ENCODE measurements around the gene PTPRB. TPM values are rescaled to one million over a fixed set of nuclear protein-coding genes. Genes with fewer than 3 reads are reported as not detected.

The PTPRB gene
- total and polyA plus RNA-seq, 2 donors (not counting 1 experiment from before 2014, with no cell fraction given): 0.01 TPM; not detected in 1

DNA sequence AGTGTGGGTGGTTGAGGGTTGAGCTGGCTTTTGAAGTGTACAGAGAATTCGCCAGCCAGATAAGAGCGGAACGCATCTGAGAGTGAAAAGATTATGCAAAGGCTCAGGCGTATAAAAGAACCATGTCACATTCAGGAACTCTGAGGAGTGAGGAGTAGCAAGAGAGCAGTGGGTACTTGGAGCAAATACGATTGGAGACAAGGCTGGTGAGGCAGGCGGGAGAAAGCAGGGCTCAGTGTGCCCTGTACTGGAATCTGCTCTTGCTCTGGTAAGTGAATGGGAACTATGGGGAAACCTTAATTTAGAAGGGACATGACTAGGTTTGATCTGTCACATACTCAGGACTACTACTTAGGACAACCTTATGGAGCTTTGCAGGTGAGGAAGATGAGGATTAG lies 87.0 kb downstream of the PTPRB start:
- Histone ChIP-seq H3K9me3 (ENCODE audit: control extremely low read depth in 1 of 3, control insufficient read depth in 2 of 3, insufficient read depth in 1 of 3, low read length in 2 of 3) (no peaks in the 10 kb centered on the region), H3K79me2 (ENCODE audit: control insufficient read depth, insufficient read depth, low read length) (no peaks in the 10 kb centered on the region), H3K4me3 (ENCODE audit: control extremely low read depth in 1 of 5, extremely low read depth in 1 of 5, insufficient read depth in 1 of 5, low read depth in 2 of 5, low read length in 4 of 5) (no peak overlapping the region), H3K4me1 (ENCODE audit: control insufficient read depth in 2 of 2, insufficient read depth in 2 of 2, low read length in 2 of 2) (no peaks in the 10 kb centered on the region), H3K27me3 (replicated peaks in 1 of 4; ENCODE audit: control extremely low read depth in 1 of 4, control insufficient read depth in 3 of 4, insufficient read depth in 4 of 4, low read length in 3 of 4) (no peaks in the 10 kb centered on the region), H3K27ac (ENCODE audit: low read length in 2 of 2) (no peak overlapping the region), H3K36me3 (replicated peaks in 1 of 2; ENCODE audit: control extremely low read depth in 1 of 2, control insufficient read depth in 1 of 2, extremely low read depth in 1 of 2, insufficient read depth in 2 of 2, low read length in 1 of 2) (no peaks in the 10 kb centered on the region), H3K4me2 (replicated peaks; ENCODE audit: low read depth, low read length, poor library complexity, severe bottlenecking) (no peak overlapping the region), H3K9ac (ENCODE audit: low read length) (no peak overlapping the region), H2AFZ (ENCODE audit: insufficient read depth, low read depth, low read length, poor library complexity, severe bottlenecking) (no peak overlapping the region), H4K20me1 (ENCODE audit: control insufficient read depth, insufficient read depth, low read length, poor library complexity, severe bottlenecking) (no peaks in the 10 kb centered on the region)
- Mint-ChIP-seq H3K9me3 (ENCODE audit: insufficient read depth) (no peaks in the 10 kb centered on the region), H3K27ac (no peak overlapping the region), H3K4me1 (no peaks in the 10 kb centered on the region), H3K4me3 (no peak overlapping the region), H3K27me3 (peaks cover 14% of the 10 kb centered on the region)
- POLR2A ChIA-PET: no interaction called here
- DNase-seq (no peak), ATAC-seq (ENCODE audit: low read depth) (no peak)
- TF ChIP-seq, protein P1, sequence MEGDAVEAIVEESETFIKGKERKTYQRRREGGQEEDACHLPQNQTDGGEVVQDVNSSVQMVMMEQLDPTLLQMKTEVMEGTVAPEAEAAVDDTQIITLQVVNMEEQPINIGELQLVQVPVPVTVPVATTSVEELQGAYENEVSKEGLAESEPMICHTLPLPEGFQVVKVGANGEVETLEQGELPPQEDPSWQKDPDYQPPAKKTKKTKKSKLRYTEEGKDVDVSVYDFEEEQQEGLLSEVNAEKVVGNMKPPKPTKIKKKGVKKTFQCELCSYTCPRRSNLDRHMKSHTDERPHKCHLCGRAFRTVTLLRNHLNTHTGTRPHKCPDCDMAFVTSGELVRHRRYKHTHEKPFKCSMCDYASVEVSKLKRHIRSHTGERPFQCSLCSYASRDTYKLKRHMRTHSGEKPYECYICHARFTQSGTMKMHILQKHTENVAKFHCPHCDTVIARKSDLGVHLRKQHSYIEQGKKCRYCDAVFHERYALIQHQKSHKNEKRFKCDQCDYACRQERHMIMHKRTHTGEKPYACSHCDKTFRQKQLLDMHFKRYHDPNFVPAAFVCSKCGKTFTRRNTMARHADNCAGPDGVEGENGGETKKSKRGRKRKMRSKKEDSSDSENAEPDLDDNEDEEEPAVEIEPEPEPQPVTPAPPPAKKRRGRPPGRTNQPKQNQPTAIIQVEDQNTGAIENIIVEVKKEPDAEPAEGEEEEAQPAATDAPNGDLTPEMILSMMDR (IDR thresholded peaks at IDR 0.05): no peak
- no peak for TF ChIP-seq EZH2 (IDR thresholded peaks at IDR 0.05; ENCODE audit: borderline replicate concordance, insufficient read depth, low read depth, low read length, poor library complexity, severe bottlenecking)
- intact Hi-C loops (cut with micrococcal nuclease): no loop called here
- CTCF ChIA-PET: interaction anchor here (1.1 to 1.5 kb wide), 2 partner anchors 11 to 649 kb away, joined by 3 read pairs; no protein-coding TSS in a partner anchor
- WGBS (ENCODE audit: insufficient coverage): 88% methylated on average over 5 of the region's 6 CpGs

DNA sequence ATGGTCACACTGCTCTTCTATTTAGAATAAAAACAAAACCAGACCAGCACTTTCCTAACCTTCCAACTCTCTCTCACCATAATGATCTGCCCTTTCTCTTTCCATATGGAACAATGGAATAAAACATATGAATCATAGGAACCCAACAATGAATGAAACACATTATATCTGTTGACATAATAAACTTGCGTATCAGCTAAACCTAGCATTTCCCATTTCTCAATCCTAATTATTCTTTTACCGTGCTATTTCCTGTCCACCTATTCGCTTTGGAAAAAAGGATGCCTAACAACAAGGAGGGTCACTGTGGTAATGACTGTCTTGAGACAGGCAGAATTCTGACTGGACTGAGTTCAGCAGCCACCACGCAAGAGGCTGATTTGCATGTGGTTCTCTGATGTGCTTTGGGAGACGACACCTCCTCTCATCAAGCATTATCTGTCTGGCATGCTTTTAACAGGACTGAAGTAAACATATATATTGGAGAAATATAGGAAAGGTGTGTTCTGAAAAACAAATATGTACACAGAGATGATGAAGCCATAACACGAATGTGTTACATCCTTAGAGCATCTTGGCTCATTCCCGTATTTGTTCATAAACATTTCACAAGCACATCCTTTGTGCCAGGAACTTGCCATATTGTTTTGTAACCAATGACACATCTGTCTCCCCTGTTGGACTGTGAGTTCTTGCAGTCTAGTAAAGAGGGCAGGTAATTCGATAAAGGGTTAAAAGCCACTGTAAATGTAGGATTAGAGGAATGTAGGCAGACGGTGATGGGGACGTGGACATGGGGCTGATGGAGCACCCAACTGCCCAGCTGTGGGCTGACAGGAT lies 87.7 kb downstream of the PTPRB start:
- TF ChIP-seq, protein P1 (IDR thresholded peaks at IDR 0.05): no peak
- TF ChIP-seq EZH2 (IDR thresholded peaks at IDR 0.05; ENCODE audit: borderline replicate concordance, insufficient read depth, low read depth, low read length, poor library complexity, severe bottlenecking): no peak
- Histone ChIP-seq H3K27ac (ENCODE audit: low read length in 2 of 2) (no peak overlapping the region), H3K9ac (ENCODE audit: low read length) (no peak overlapping the region), H3K4me1 (ENCODE audit: control insufficient read depth in 2 of 2, insufficient read depth in 2 of 2, low read length in 2 of 2) (no peaks in the 10 kb centered on the region), H3K79me2 (ENCODE audit: control insufficient read depth, insufficient read depth, low read length) (no peaks in the 10 kb centered on the region), H4K20me1 (ENCODE audit: control insufficient read depth, insufficient read depth, low read length, poor library complexity, severe bottlenecking) (no peaks in the 10 kb centered on the region), H3K27me3 (replicated peaks in 1 of 4; ENCODE audit: control extremely low read depth in 1 of 4, control insufficient read depth in 3 of 4, insufficient read depth in 4 of 4, low read length in 3 of 4) (no peaks in the 10 kb centered on the region), H3K36me3 (replicated peaks in 1 of 2; ENCODE audit: control extremely low read depth in 1 of 2, control insufficient read depth in 1 of 2, extremely low read depth in 1 of 2, insufficient read depth in 2 of 2, low read length in 1 of 2) (no peaks in the 10 kb centered on the region), H3K4me3 (ENCODE audit: control extremely low read depth in 1 of 5, extremely low read depth in 1 of 5, insufficient read depth in 1 of 5, low read depth in 2 of 5, low read length in 4 of 5) (no peak overlapping the region), H3K9me3 (ENCODE audit: control extremely low read depth in 1 of 3, control insufficient read depth in 2 of 3, insufficient read depth in 1 of 3, low read length in 2 of 3) (no peaks in the 10 kb centered on the region), H2AFZ (ENCODE audit: insufficient read depth, low read depth, low read length, poor library complexity, severe bottlenecking) (no peak overlapping the region), H3K4me2 (replicated peaks; ENCODE audit: low read depth, low read length, poor library complexity, severe bottlenecking) (no peak overlapping the region)
- H3K27me3 Mint-ChIP-seq: peaks cover 13% of the 10 kb centered on the region
- no peaks in the 10 kb centered on the region for H3K4me1 Mint-ChIP-seq
- H3K4me3 Mint-ChIP-seq: no peak overlapping the region
- intact Hi-C loops (cut with micrococcal nuclease): no loop called here
- no peak overlapping the region for H3K27ac Mint-ChIP-seq
- DNase-seq (no peak), ATAC-seq (ENCODE audit: low read depth) (no peak)
- WGBS (ENCODE audit: insufficient coverage): 81% methylated on average over 4 of the region's 10 CpGs
- POLR2A ChIA-PET: no interaction called here
- no peaks in the 10 kb centered on the region for H3K9me3 Mint-ChIP-seq (ENCODE audit: insufficient read depth)
- CTCF ChIA-PET: interaction anchor here (1.5 kb wide), 1 partner anchor 649 kb away, joined by 3 read pairs; no protein-coding TSS in a partner anchor
